Osteocyte (in vitro differentiated cells): ENCODE results near the gene ADGRL1. TPM values are rescaled to one million over a fixed set of nuclear protein-coding genes. Genes with fewer than 3 reads are reported as not detected.

Source experiments
- DNase-seq: peaks from one replicate; pipeline ENCODE4 v3.0.0; 2021; ENCODE audit warnings: mixed read lengths; ENCODE audit not compliant: unreplicated experiment; ENCODE audit errors: extremely low spot score
- H3K27ac Mint-ChIP-seq: one replicate; pipeline ENCODE4 v1.8.0; 2021; ENCODE audit warnings: mild to moderate bottlenecking, mixed read lengths; ENCODE audit not compliant: unreplicated experiment
- H3K27me3 Mint-ChIP-seq: one replicate; pipeline ENCODE4 v1.8.0; 2021; ENCODE audit warnings: mixed read lengths; ENCODE audit not compliant: unreplicated experiment
- H3K36me3 Mint-ChIP-seq: one replicate; pipeline ENCODE4 v1.8.0; 2021; ENCODE audit warnings: mixed read lengths; ENCODE audit not compliant: unreplicated experiment
- H3K4me1 Mint-ChIP-seq: one replicate; pipeline ENCODE4 v1.8.0; 2021; ENCODE audit warnings: mixed read lengths; ENCODE audit not compliant: unreplicated experiment
- H3K4me3 Mint-ChIP-seq: one replicate; pipeline ENCODE4 v1.8.0; 2021; ENCODE audit warnings: mild to moderate bottlenecking, moderate library complexity, mixed read lengths; ENCODE audit not compliant: unreplicated experiment
- H3K9me3 Mint-ChIP-seq: one replicate; pipeline ENCODE4 v1.8.0; 2021; ENCODE audit warnings: mixed read lengths; ENCODE audit not compliant: unreplicated experiment
- total RNA-seq: library from RNA; stranded (reverse); gene quantifications from 2 replicates; pipeline ENCODE4 v1.2.1, GENCODE V29; 2021
- TF ChIP-seq, protein P1 (sequence below): fragments of 200-600 bp; sonication (generic); IDR thresholded peaks from 2 replicates; pipeline ENCODE4 v1.5.0; 2021; ENCODE audit warnings: antibody characterized with exemption, mild to moderate bottlenecking, moderate library complexity

The ADGRL1 gene
- total RNA-seq, 1 donor from 2014 or later: 43.5 TPM

DNA sequence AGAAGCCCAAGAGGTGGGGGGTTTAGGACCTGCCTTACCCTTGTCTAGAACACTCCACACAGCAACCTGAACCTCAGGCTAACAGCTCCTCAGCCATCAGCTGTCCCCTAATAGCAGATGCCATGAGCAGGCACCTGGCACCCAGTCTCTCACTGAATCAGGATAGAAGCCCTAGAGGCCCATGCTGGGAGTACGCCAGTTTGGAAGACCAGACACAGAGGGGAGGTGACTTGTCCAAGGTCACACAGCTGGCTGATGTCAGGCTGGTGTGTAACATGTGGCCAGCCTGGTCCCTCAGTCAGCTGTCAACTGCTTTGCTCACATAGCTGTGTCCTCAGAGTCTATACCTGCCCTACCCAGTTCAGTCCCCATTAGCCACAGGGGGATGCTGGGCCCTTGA, 102.7 kb downstream of the ADGRL1 start:
- DNase-seq: no peak
- Mint-ChIP-seq H3K4me3 (no peak overlapping the region), H3K27ac (no peak overlapping the region), H3K36me3 (peaks cover 11% of the 10 kb centered on the region), H3K9me3 (no peaks in the 10 kb centered on the region), H3K27me3 (no peaks in the 10 kb centered on the region), H3K4me1 (no peaks in the 10 kb centered on the region)
- TF ChIP-seq, protein P1, sequence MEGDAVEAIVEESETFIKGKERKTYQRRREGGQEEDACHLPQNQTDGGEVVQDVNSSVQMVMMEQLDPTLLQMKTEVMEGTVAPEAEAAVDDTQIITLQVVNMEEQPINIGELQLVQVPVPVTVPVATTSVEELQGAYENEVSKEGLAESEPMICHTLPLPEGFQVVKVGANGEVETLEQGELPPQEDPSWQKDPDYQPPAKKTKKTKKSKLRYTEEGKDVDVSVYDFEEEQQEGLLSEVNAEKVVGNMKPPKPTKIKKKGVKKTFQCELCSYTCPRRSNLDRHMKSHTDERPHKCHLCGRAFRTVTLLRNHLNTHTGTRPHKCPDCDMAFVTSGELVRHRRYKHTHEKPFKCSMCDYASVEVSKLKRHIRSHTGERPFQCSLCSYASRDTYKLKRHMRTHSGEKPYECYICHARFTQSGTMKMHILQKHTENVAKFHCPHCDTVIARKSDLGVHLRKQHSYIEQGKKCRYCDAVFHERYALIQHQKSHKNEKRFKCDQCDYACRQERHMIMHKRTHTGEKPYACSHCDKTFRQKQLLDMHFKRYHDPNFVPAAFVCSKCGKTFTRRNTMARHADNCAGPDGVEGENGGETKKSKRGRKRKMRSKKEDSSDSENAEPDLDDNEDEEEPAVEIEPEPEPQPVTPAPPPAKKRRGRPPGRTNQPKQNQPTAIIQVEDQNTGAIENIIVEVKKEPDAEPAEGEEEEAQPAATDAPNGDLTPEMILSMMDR: no peak

DNA sequence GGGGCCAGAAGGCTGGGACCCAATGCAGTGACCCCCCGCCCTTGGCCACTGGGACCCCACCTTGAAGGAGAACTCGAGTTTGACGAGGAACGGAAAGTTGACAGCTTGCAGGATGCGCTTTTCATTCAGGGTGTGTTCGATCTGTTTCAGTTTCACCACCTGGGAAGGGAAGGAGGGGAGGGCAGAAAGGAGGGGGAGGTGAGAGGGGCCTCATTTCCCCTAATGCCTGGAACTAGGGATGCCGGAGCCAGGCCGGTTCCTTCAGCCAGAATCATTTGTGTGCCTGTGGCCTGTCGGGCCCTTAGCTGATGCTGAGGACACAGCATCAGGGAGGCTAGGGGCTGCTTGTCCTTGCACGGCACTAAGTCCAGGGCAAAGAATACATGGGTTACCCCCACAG, 103.2 kb downstream of the ADGRL1 start:
- Mint-ChIP-seq H3K4me3 (no peak overlapping the region), H3K36me3 (peaks cover 11% of the 10 kb centered on the region)
- TF ChIP-seq, protein P1: no peak

DNA sequence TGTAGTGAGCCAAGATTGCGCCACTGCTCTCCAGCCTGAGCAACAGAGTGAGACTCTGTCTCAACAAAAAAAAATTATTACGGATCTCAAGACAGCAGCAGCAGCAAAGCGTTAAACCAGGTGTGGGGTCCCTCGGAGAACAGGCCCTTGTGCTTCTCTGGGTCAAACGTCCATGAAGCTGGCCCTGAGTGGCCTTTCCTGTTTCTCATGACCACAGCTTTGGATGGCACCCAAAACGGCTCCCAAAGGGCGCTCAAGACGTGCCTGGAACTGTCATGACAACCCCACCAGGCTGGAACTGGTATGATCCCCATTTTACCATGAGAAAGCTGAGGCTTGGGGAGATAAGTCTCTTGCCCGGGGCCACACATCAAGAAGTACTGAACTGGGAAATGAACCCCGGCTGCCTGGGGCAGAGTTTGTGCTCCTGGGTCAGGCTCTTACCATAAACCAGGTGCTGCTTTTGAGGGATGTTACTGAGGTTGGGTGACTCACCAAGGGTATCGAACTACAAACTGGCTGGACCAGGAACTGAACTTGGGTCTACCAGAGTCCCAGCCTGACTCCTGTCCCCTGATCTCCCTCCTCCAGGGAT, 103.8 kb downstream of the ADGRL1 start:
- TF ChIP-seq, protein P1: no peak
- Mint-ChIP-seq H3K4me1 (no peaks in the 10 kb centered on the region), H3K27ac (no peak overlapping the region), H3K27me3 (no peaks in the 10 kb centered on the region), H3K4me3 (no peak overlapping the region), H3K36me3 (peaks cover 11% of the 10 kb centered on the region), H3K9me3 (no peaks in the 10 kb centered on the region)
- DNase-seq: no peak

More for the DNA sequence above, 103.2 kb downstream of the ADGRL1 start:
- H3K4me1 Mint-ChIP-seq: no peaks in the 10 kb centered on the region
- no peak for DNase-seq
- H3K27ac Mint-ChIP-seq: no peak overlapping the region
- no peaks in the 10 kb centered on the region for H3K9me3 Mint-ChIP-seq
- H3K27me3 Mint-ChIP-seq: no peaks in the 10 kb centered on the region

DNA sequence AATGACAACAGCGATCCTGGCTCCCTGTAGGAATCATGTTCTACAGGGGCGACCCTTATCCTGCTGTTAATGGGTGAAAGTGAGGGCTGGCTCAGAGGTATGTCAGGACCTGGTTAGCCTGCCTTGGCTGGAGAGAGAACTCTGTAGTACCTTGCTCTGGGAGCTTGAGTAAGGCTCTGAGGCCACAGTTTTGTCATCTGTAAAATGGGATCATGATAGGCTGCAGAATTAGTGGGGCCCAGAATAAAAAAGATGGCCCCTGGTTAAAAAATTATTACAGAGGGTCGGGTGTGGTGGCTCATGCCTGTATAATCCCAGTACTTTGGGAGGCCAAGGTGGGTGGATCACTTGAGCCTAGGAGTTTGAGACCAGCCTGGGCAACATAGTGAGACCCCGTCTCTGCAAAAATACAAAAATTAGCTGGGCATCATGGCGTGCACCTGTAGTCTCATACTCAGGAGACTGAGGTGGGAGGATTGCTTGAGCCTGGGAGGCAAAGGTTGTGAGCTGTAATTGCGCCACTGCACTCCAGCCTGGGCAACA, 104.9 kb downstream of the ADGRL1 start:
- TF ChIP-seq, protein P1: no peak
- Mint-ChIP-seq H3K27me3 (no peaks in the 10 kb centered on the region), H3K36me3 (peaks cover 17% of the 10 kb centered on the region), H3K9me3 (no peaks in the 10 kb centered on the region), H3K27ac (no peak overlapping the region), H3K4me3 (no peak overlapping the region), H3K4me1 (no peaks in the 10 kb centered on the region)
- no peak for DNase-seq

Other genes with a start within 250 kb of the ADGRL1 start
- 12.3 and 15.7 TPM in 2 replicates for gene RFX1, start 199.8 kb downstream of the ADGRL1 start, total RNA-seq
- not detected in 2 replicates for gene RLN3, start 178.0 kb downstream of the ADGRL1 start, total RNA-seq
- gene IL27RA, start 174.4 kb downstream of the ADGRL1 start, total RNA-seq: 1.8 and 1.9 TPM in 2 replicates
- 0.30 and 0.63 TPM in 2 replicates for gene PALM3, start 144.1 kb downstream of the ADGRL1 start, total RNA-seq
- gene MISP3, start 133.4 kb downstream of the ADGRL1 start, total RNA-seq: 1.8 and 2.1 TPM in 2 replicates
- 0.54 TPM in 1 of 2 replicates, not detected in the other for gene C19orf67, start 120.4 kb downstream of the ADGRL1 start, total RNA-seq
- gene SAMD1, start 115.4 kb downstream of the ADGRL1 start, total RNA-seq: 34.9 and 38.9 TPM in 2 replicates
- 109 and 115 TPM in 2 replicates for gene PRKACA, start 88.4 kb downstream of the ADGRL1 start, total RNA-seq
- 4.5 and 5.5 TPM in 2 replicates for gene ASF1B, start 69.6 kb downstream of the ADGRL1 start, total RNA-seq
- 2.0 and 2.1 TPM in 2 replicates for gene ADGRE5, start 175.3 kb upstream of the ADGRL1 start, total RNA-seq
- gene DDX39A, start 213.2 kb upstream of the ADGRL1 start, total RNA-seq: 66.0 and 71.0 TPM in 2 replicates
- gene PKN1, start 227.1 kb upstream of the ADGRL1 start, total RNA-seq: 151 and 162 TPM in 2 replicates